HepG2 (cell line): ENCODE results near the gene CIAO2A. TPM values are rescaled to one million over a fixed set of nuclear protein-coding genes. Genes with fewer than 3 reads are reported as not detected.

Experiments
- ATAD3A ChIP-seq: sonication (generic); formaldehyde crosslinking; IDR thresholded peaks from 2 replicates; pipeline ENCODE4 v1.4.0; 2020; ENCODE audit warnings: missing genetic modification reagents
- DR1 ChIP-seq: sonication (generic); formaldehyde crosslinking; IDR thresholded peaks from 2 replicates; pipeline ENCODE4 v1.8.0; 2021; ENCODE audit warnings: mild to moderate bottlenecking, missing genetic modification reagents, inconsistent platforms
- GLI4 ChIP-seq: sonication (generic); formaldehyde crosslinking; IDR thresholded peaks from 2 replicates; pipeline ENCODE4 v1.5.1; 2020; ENCODE audit warnings: missing genetic modification reagents, mild to moderate bottlenecking, moderate library complexity, borderline replicate concordance
- KAT7 ChIP-seq: IDR thresholded peaks from 2 replicates; pipeline ENCODE4 v1.6.1; 2018; ENCODE audit warnings: borderline replicate concordance, missing compliant biosample characterization
- MEIS2 ChIP-seq: sonication (generic); formaldehyde crosslinking; IDR thresholded peaks from 2 replicates; pipeline ENCODE4 v1.9.0; 2021; ENCODE audit warnings: mild to moderate bottlenecking, missing genetic modification reagents
- NCOA1 ChIP-seq: sonication (generic); formaldehyde crosslinking; IDR thresholded peaks from 2 replicates; pipeline ENCODE4 v1.9.0; 2021; ENCODE audit warnings: missing genetic modification reagents
- NFE2L2 ChIP-seq: fragments of 150-350 bp; IDR thresholded peaks from 2 replicates; pipeline ENCODE4 v1.6.1; 2014; ENCODE audit warnings: low read length
- PAWR ChIP-seq: sonication (generic); formaldehyde crosslinking; IDR thresholded peaks from 2 replicates; pipeline ENCODE4 v1.4.0; 2020; ENCODE audit warnings: missing genetic modification reagents, mild to moderate bottlenecking, borderline replicate concordance
- RBM39 ChIP-seq: fragments of 200-400 bp; formaldehyde crosslinking; IDR thresholded peaks from one replicate; pipeline ENCODE4 v1.6.1; 2018; ENCODE audit warnings: antibody characterized with exemption, mild to moderate bottlenecking, low read depth, low read length; ENCODE audit not compliant: poor library complexity, severe bottlenecking
- SCMH1 ChIP-seq: sonication (generic); formaldehyde crosslinking; IDR thresholded peaks from 2 replicates; pipeline ENCODE4 v1.9.0; 2021; ENCODE audit warnings: missing genetic modification reagents, mild to moderate bottlenecking, borderline replicate concordance
- SP140L ChIP-seq: sonication (generic); formaldehyde crosslinking; IDR thresholded peaks from 2 replicates; pipeline ENCODE4 v1.4.0; 2020; ENCODE audit warnings: missing genetic modification reagents, borderline replicate concordance
- TGIF2 ChIP-seq: IDR thresholded peaks from 2 replicates; pipeline ENCODE4 v1.6.1; 2016; ENCODE audit warnings: control low read depth, missing compliant biosample characterization
- XRCC5 ChIP-seq: fragments of 200-400 bp; formaldehyde crosslinking; optimal IDR thresholded peaks from 2 replicates; pipeline ENCODE3; 2017; ENCODE audit warnings: mild to moderate bottlenecking, low read length
- YEATS4 ChIP-seq: sonication (generic); formaldehyde crosslinking; IDR thresholded peaks from 2 replicates; pipeline ENCODE4 v1.4.0; 2020; ENCODE audit warnings: missing genetic modification reagents, borderline replicate concordance
- ZBTB38 ChIP-seq: sonication (generic); formaldehyde crosslinking; IDR thresholded peaks from 2 replicates; pipeline ENCODE4 v1.5.1; 2020; ENCODE audit warnings: mild to moderate bottlenecking, missing genetic modification reagents
- ZBTB7A ChIP-seq: sonication (generic); formaldehyde crosslinking; IDR thresholded peaks from 2 replicates; pipeline ENCODE4 v1.8.0; 2022; ENCODE audit warnings: mild to moderate bottlenecking, missing genetic modification reagents
- ZNF350 ChIP-seq: sonication (generic); formaldehyde crosslinking; IDR thresholded peaks from 2 replicates; pipeline ENCODE4 v1.4.0; 2020; ENCODE audit warnings: mild to moderate bottlenecking, low read depth, missing genetic modification reagents, borderline replicate concordance
- ZNF446 ChIP-seq: sonication (generic); formaldehyde crosslinking; IDR thresholded peaks from 2 replicates; pipeline ENCODE4 v1.5.0; 2020; ENCODE audit warnings: mild to moderate bottlenecking, missing genetic modification reagents
- ZNF616 ChIP-seq: sonication (generic); formaldehyde crosslinking; IDR thresholded peaks from 2 replicates; pipeline ENCODE4 v1.5.0; 2020; ENCODE audit warnings: low read depth, mild to moderate bottlenecking, missing genetic modification reagents
- ZNF703 ChIP-seq: sonication (generic); formaldehyde crosslinking; IDR thresholded peaks from 2 replicates; pipeline ENCODE4 v1.5.1; 2020; ENCODE audit warnings: missing genetic modification reagents, mild to moderate bottlenecking, moderate library complexity, borderline replicate concordance
- ZNF75D ChIP-seq: sonication (generic); formaldehyde crosslinking; IDR thresholded peaks from 2 replicates; pipeline ENCODE4 v1.8.1; 2023; ENCODE audit warnings: missing genetic modification reagents, mild to moderate bottlenecking, borderline replicate concordance
- ZNF768 ChIP-seq: sonication (generic); formaldehyde crosslinking; IDR thresholded peaks from 2 replicates; pipeline ENCODE4 v1.4.0; 2020; ENCODE audit warnings: missing genetic modification reagents
- polyA plus RNA-seq, 8 experiments: library from polyadenylated mRNA; depleted of rRNA in 3 of 8; stranded (reverse) in 7 of 8; unstranded in 1 of 8; fragments of >200 nt; fragmentation: Illumina TruSeq in 4 of 8; extraction: Trizol in 4 of 8; gene quantifications; 2 replicates each; pipeline versions ENCODE4 v1.2.1 to v1.2.3, GENCODE V29; 2011 to 2016; ENCODE audit warnings: low read depth in 4 of 8, missing spikeins in 1 of 8, mixed read lengths in 1 of 8; ENCODE audit not compliant: insufficient read depth in 1 of 8
- total RNA-seq, 5 experiments: library from RNA; depleted of rRNA; stranded (reverse); fragments of >200 nt; fragmentation: Illumina TruSeq; extraction: Trizol; gene quantifications; 2 replicates each; pipeline ENCODE4 v1.2.3, GENCODE V29; 2016; ENCODE audit warnings: low read depth in 1 of 5
- TF ChIP-seq, protein P1 (sequence below): IDR thresholded peaks from 2 replicates; pipeline ENCODE4 v1.6.1; 2018; ENCODE audit warnings: missing genetic modification reagents
- TF ChIP-seq, protein P2 (sequence below): sonication (generic); formaldehyde crosslinking; IDR thresholded peaks from 2 replicates; pipeline ENCODE4 v1.5.0; 2020; ENCODE audit warnings: mild to moderate bottlenecking, missing genetic modification reagents
- TF ChIP-seq, protein P3 (sequence below): sonication (generic); formaldehyde crosslinking; IDR thresholded peaks from 2 replicates; pipeline ENCODE4 v1.5.1; 2020; ENCODE audit warnings: missing genetic modification reagents, mild to moderate bottlenecking, borderline replicate concordance

Gene CIAO2A
- total and polyA plus RNA-seq, 2 of the 13 experiments (the other 11 are each of a cell fraction or from before 2014, with no cell fraction given) = 83.0 to 100 TPM

DNA sequence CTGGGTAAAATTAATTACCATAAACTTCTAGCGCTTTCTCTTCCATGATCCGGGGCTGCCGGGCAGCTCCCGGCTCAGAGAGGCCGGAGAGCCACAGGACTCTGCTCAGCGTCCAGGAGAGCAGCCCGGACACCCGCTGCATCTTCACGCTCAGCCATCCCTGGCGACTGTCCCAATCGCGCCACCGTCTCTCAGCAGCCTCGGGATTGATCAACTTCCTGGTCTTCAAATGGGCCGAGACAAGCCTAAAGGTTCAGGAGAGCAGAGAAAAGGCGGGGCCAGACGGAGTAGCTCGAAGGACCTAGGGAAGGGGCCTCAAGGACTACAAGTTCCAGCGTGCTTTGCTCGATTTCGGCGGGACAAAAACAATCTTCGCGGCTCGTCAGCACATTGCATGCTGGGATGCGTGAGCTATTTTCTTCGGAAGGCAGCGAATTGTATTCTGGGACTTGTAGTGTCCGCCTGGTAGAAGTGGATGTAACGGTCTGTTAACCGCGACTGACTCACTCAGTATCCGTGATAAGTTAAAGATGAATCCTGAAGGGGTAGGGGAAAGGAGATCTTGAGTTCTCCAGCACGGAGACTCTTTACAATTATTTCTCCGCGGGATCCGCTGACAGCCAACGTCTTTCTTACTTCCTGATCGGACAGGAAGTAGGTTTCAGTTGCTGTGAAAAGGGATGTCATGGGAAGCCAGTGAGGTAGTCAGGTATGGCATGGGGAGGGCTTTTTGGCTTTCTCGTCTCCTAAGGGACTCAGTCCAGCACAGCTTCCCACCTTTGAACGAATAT lies at the start of gene CIAO2A (continued):
- TF ChIP-seq ZNF616 (CRISPR knock-in tag) = no peak
- TF ChIP-seq SP140L (CRISPR knock-in tag) = no peak
- TF ChIP-seq, protein P1, sequence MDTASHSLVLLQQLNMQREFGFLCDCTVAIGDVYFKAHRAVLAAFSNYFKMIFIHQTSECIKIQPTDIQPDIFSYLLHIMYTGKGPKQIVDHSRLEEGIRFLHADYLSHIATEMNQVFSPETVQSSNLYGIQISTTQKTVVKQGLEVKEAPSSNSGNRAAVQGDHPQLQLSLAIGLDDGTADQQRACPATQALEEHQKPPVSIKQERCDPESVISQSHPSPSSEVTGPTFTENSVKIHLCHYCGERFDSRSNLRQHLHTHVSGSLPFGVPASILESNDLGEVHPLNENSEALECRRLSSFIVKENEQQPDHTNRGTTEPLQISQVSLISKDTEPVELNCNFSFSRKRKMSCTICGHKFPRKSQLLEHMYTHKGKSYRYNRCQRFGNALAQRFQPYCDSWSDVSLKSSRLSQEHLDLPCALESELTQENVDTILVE (CRISPR knock-in tag) = peak; percentile 51; the same call in 1 of the 2 replicates
- no peak for TF ChIP-seq ZNF703 (CRISPR knock-in tag)
- TF ChIP-seq GLI4 (CRISPR knock-in tag) = no peak
- TF ChIP-seq PAWR (CRISPR knock-in tag) = no peak
- TF ChIP-seq NCOA1 (CRISPR knock-in tag) = no peak
- no peak for TF ChIP-seq ATAD3A (CRISPR knock-in tag)
- no peak for TF ChIP-seq ZNF75D (CRISPR knock-in tag)
- peak; percentile 79 for TF ChIP-seq MEIS2
- TF ChIP-seq, protein P2, sequence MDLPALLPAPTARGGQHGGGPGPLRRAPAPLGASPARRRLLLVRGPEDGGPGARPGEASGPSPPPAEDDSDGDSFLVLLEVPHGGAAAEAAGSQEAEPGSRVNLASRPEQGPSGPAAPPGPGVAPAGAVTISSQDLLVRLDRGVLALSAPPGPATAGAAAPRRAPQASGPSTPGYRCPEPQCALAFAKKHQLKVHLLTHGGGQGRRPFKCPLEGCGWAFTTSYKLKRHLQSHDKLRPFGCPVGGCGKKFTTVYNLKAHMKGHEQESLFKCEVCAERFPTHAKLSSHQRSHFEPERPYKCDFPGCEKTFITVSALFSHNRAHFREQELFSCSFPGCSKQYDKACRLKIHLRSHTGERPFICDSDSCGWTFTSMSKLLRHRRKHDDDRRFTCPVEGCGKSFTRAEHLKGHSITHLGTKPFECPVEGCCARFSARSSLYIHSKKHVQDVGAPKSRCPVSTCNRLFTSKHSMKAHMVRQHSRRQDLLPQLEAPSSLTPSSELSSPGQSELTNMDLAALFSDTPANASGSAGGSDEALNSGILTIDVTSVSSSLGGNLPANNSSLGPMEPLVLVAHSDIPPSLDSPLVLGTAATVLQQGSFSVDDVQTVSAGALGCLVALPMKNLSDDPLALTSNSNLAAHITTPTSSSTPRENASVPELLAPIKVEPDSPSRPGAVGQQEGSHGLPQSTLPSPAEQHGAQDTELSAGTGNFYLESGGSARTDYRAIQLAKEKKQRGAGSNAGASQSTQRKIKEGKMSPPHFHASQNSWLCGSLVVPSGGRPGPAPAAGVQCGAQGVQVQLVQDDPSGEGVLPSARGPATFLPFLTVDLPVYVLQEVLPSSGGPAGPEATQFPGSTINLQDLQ (CRISPR knock-in tag) = no peak
- no peak for TF ChIP-seq NFE2L2
- TF ChIP-seq KAT7 (CRISPR knock-in tag) = no peak
- TF ChIP-seq TGIF2 (CRISPR knock-in tag) = no peak
- TF ChIP-seq ZBTB7A = no peak
- peak; percentile 54; the same call in 1 of the 2 replicates for TF ChIP-seq YEATS4
- TF ChIP-seq ZNF446 = no peak
- TF ChIP-seq SCMH1 (CRISPR knock-in tag) = no peak
- TF ChIP-seq ZNF768 (CRISPR knock-in tag) = peak; percentile 89
- TF ChIP-seq ZBTB38 (CRISPR knock-in tag) = no peak
- TF ChIP-seq XRCC5 = peak; percentile 40
- peak; percentile 51 for TF ChIP-seq RBM39
- TF ChIP-seq, protein P3, sequence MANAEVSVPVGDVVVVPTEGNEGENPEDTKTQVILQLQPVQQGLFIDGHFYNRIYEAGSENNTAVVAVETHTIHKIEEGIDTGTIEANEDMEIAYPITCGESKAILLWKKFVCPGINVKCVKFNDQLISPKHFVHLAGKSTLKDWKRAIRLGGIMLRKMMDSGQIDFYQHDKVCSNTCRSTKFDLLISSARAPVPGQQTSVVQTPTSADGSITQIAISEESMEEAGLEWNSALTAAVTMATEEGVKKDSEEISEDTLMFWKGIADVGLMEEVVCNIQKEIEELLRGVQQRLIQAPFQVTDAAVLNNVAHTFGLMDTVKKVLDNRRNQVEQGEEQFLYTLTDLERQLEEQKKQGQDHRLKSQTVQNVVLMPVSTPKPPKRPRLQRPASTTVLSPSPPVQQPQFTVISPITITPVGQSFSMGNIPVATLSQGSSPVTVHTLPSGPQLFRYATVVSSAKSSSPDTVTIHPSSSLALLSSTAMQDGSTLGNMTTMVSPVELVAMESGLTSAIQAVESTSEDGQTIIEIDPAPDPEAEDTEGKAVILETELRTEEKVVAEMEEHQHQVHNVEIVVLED (CRISPR knock-in tag) = peak; percentile 90
- 0 out of 2 replicates have a peak, but pooled peaks have one; percentile 41 for TF ChIP-seq ZNF350
- peak; percentile 37; the same call in 1 of the 2 replicates for TF ChIP-seq DR1 (CRISPR knock-in tag)
